ENCODE measurements around the gene TDP2.
"Not testable (repeated sequence)": the region's sequence is repeated elsewhere in the genome, so short reads cannot be mapped to it uniquely, and the experiment has no call there.

TDP2 gene

DNA sequence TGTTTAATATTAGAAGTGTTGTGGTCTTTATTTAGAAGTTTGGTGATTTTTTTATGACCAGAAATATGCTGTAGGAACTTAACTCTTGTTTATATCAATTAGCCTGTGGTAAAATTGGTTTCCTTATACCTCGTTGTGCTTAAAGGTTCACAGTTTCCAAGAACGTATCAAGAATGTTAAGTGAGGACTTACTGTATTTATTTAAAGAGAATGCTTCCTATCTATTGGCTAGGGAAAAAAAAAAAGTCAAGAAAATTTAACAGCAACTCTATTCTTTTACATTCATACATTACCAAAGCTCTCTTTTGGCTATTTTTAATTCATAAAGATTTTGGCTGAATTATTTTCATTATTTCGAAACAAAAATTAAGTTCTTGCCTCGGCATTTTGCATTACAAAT lies 22.3 kb downstream of the TDP2 start:
- no peak for DNase-seq

DNA sequence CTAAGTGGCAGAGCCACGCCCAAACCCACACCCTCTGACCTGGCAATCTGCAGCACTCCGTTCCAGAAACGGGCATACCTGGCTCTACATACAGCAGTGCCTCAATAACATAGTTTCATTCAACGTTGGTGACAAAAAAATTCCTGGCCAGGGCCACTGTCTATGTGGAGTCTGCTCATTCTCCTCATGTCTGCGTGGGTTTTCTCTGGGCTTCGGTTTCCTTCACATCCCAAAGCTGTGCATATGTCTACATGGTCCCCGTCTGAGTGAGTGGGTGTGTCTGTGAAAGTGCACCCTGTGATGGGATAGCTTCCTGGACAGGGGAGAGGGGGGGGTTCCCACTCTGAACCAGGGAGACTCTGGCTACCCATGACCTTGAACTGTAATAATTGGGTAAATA lies 22.8 kb downstream of the TDP2 start:
- DNase-seq = no peak

- DNase-seq = no peak
Observed at GRCh38 chr6:24642061-24642460, 24.6 kb downstream of the TDP2 start.

DNA sequence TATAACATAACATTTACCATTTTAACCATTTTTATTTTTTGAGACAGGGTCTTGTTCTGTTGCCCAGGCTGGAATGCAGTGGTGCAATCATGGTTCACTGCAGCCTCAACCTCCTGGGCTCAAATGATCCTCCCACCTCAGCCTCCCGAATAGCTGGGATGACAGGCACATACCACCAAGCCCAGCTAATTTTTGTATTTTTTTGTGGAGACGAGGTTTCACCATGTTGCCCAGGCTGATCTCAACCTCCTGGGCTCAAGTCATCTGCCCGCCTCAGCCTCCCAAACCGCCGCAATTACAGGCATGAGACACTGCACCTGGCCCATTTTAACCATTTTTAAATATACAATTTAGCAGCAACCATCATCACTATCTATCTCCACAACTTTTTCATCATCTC lies 26.1 kb downstream of the TDP2 start:
- not testable (repeated sequence) for DNase-seq

DNA sequence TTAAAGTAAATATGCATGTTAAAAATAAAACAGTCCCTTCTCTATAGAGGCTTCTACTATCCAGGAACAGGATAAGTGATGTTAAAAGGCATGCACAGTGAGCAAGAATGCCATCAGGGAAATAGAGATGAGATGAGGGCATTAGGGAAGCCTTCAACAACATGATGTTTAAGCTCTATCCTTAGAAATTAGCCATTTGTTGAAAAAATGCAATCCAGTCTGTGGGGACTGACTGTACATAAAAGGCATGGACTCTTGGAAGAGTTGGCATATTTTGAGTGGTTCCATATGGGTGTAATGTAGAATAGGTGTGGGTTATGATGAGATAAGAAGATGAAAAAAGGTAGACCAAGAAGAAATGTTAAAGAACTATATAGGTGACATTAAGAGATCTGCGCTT lies 26.5 kb downstream of the TDP2 start:
- no peak for DNase-seq

DNA sequence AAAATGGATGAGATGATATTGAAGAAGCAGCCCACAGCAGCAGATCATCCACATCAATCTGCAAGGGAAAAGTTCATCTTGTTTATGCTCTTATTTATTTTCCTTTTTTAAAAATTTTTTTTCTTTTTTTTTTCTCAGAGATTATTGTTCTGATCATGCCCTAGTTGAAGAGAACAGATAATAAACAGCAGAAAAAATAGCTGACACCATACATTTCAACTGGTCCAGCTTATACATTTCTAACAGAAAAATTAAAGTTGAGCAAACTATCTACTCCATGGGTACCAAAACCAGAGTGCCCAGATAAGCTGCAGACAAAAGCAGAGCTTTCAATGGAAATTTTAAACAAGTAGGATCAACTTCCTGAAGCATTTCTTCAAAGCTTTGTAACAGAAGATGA lies 30.0 kb downstream of the TDP2 start:
- no peak for DNase-seq

DNA sequence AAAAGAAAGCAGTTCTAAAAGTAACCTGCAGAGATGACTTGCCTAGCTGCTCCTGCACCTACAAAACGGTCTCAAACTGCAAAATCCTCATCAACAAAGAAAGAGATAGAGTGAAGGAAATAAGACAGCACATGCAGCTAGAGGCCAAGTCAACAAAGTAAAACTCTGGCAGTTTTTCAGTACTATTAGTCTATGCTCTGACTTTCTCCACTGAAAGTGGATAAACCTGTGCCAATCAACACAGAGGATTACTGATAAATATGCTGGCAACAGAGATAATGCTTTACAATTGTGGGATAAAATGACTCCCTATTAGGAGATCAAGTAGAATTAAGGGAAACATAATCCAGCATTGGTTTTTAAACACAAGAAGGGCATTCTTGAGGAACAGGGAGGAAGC lies 34.1 kb downstream of the TDP2 start:
- DNase-seq = no peak

GRCh38 chr6:24631671-24632070 lies 35.0 kb downstream of the TDP2 start:
- DNase-seq = no peak

DNA sequence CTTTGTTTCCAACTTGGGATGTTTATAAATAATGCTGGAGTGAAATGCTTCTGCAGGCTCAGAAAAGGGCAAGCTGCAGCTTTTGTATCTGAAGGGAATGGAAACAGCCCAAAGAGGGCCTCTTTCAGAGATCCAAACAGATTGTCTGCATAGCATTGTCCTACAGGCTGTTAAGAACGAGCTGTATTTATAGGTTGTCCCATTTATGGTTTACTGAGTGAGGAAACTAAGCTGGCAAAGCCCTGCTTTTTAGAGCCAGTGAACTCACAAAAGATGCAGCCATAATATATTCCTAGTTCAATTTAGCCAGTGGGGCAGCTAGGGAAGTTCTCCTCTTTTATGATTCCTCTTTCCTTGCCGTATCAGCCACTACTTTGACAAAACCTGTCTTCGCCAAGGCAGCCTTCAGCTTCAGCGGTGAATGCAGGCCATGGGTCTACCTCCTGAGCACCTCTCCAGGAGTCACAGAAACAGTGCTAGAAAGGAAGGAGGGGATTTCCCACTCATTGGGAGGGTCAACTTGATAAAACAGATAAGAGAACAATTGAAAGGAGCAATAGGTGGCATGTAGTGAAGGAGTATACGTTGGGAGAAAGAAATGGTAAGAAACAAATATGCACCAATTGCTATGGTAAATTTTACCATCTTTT lies 35.7 kb downstream of the TDP2 start:
- DNase-seq = no peak

DNA sequence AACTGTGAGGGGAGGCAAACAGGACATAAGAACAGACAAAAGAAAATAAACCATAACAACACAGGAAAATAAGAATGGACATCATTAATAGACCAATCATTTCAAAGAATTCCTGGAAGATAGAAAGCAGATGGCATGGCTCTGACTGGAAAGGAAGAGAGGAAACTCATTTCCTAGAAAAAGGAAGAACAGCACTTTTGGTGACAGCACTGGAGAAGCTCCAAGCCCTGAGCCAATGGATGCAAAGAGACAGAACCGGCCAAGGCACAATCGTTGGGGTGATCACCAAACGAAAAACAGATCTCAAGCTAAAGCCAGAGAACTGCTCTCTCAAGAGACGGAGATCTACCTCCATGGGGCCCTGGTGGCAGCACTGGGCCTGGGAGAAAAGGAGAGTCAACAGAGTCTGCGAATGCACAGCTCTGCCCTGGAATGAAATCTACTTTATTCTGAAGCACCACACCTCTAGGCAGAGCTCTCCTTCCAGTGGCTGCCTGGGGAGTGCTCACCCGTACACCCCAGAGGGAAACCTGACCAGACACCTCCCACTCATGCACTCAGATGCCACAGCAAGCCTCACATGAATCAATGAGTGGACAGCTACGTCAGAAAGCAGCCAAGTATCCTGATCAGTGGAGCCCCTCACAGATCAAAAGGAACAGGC lies 44.9 kb downstream of the TDP2 start:
- no peak for DNase-seq

DNA sequence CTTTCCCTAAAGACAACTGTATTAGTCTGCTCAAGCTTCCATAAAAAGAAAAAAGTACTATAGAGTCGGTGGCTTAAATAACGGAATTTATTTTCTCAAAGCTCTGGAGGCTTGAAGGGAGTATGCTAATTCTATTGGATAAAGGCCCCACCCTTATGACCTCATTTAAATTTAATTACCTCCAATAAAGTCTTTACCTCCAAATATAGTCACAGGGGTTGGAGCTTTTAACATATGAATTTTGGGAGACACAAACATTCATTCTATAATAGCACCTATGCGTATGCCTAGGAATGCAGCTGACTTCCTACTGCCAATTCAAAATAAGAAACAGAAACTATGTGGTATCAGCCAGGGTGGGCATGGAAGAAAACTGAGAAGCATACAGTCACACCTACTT lies 46.1 kb downstream of the TDP2 start:
- DNase-seq = no peak

DNA sequence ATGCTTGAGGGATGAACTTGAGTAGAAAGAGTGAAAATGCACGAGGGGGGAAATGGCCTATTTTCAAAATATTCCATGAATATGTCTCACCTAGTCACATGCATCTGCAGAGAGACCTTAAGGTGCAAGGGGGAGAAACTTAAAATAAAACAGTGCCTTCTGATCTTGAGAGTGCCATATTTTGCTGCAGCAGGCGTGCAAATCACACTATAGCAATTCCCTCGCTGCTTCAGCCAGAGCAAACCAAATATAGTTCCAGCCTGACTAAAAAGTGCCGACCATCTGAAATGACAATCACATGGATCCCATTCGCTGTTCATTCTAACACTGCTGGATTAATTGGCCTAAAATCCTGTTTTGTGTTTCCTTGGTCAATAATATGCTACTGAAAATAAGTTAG lies 47.0 kb downstream of the TDP2 start:
- DNase-seq = no peak

DNA sequence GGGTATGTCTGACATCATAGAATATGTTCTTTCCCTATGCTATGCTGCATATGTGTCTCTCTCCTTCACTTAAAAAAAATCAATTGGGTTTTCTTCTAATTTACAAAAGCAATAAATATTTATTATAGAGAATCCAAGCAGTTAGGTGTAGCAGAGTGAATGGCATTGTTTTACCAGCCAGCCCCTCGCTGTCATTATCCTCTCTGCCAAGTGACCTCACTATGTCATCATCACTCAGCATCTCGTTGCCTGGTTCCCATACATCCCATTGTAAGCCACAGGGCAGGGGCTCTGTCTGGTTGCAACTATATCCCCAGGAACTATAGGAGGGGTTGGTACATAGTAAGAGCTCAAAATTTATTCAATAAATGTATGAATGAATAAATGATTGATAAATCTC lies 52.1 kb downstream of the TDP2 start:
- DNase-seq = no peak

DNA sequence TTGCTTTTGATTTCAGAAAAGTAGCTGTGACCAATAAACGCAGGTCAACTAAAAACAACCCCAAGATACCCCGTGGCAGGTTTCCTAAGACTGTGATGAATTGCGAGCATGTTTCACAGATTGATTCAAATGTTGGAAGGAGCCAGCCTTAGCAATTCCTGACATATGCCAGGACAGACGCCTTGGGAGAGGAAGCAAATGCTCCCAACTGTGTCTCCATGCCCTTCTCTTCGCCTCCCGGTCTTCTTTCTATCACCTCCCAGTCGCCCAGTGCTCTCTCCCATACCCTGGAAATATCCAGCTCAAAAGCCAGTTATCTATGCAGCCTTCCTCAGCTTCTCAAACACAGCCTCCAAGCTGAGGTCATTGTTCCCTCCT lies 52.7 kb downstream of the TDP2 start:
- no peak for DNase-seq

GRCh38 chr6:24613361-24614042 lies 53.2 kb downstream of the TDP2 start:
- DNase-seq = no peak

GRCh38 chr6:24610672-24611071 lies 56.0 kb downstream of the TDP2 start:
- DNase-seq = no peak

- no peak for DNase-seq
Observed at GRCh38 chr6:24607310-24608105, 59.2 kb downstream of the TDP2 start.

DNA sequence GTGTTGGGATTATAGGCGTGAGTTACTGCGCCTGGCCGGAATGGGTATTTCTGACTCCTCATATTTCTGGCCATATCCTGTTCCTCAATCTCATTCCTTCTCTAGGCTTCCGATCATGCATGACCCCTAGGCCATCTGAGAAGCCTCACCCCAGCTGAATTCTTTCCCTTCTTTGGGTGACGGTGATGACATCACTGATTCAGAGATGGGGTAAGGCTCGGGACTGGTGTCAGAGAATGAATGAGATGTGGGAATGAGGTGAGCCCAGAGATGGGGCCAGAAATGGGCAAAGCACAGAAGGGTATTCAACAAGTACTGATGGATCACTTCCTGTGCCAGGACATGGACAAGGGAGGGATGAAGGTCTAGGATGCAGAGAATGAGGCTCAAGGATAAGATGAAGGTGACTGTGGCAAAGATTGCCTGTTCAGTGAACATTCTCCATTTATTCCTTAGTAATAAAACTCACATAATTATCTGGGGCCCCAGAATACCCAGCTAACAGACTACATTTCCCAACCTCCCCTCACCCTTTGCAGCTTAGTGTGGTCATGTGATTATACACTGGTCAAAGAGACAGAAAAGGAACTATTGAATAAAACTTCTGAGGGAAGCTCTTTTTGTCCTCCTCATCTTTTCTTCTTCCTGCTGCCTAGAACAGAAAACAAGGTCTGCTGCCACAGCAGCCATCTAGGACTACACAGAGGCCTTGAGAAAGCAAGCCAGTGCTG lies 60.3 kb downstream of the TDP2 start:
- no peak for DNase-seq

DNA sequence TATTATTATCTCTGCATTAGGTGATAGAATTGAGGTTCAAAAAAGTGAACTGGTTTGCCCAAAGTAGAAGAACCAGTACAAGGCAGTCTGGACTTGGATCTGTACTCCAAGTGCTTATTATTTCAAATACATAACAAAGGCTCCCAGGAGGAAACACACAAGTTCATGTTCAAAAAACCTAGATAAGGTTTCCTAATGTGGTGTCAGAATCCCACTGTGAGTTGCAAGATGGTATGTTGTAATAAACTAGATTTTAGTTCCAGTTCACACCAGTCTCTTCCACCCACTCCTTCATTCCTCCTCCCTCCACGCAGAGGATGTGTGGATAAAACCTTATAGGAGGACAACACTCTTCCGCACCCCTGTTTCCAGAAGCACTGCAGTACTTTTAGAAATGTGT lies 63.5 kb downstream of the TDP2 start:
- no peak for DNase-seq

GRCh38 chr6:24600903-24601302 lies 65.8 kb downstream of the TDP2 start:
- no peak for DNase-seq
